ENCODE measurements around the gene CTDSP2. TPM values are rescaled to one million over a fixed set of nuclear protein-coding genes. Genes with fewer than 3 reads are reported as not detected.

CTDSP2 gene
- polyA plus RNA-seq, 1 of the 3 experiments (the other 2 are of a cell fraction) = 119 TPM

GRCh38 chr12:57896115-57896433 is 49.5 kb upstream of the CTDSP2 start:
- Histone ChIP-seq H3K9me3 (no peaks in the 10 kb centered on the region), H3K4me2 (peak overlapping the region; percentile 88), H3K4me1 (ENCODE audit: control insufficient read depth in 1 of 2, insufficient read depth in 2 of 2, low read depth in 1 of 2, low read length in 1 of 2) (peaks cover 75 to 78% of the 10 kb centered on the region in 2 experiments), H3K4me3 (ENCODE audit: low read depth in 2 of 2, low read length in 1 of 2) (peak overlapping the region; percentile 44 to 50; a peak in 3 of 4 replicates), H3K79me2 (ENCODE audit: insufficient read depth) (peaks cover 8% of the 10 kb centered on the region; the same call in 1 of the 2 replicates), H3F3A (replicated peaks; ENCODE audit: insufficient read depth) (peaks cover 39% of the 10 kb centered on the region), H4K20me1 (ENCODE audit: insufficient read depth) (no peaks in the 10 kb centered on the region), H3K9me2 (no peaks in the 10 kb centered on the region), H3K36me3 (replicated peaks in 1 of 2; ENCODE audit: control insufficient read depth in 1 of 2, insufficient read depth in 2 of 2, low read length in 1 of 2) (no peaks in the 10 kb centered on the region), H3K27ac (ENCODE audit: low read depth in 2 of 2, low read length in 1 of 2) (peak overlapping the region; percentile 97 to 99), H3K27me3 (ENCODE audit: insufficient read depth) (no peaks in the 10 kb centered on the region), H3K9ac (peak overlapping the region; percentile 71), H2AFZ (ENCODE audit: low read depth) (peak overlapping the region; percentile 78; the same call in 1 of the 2 replicates)
- WGBS (ENCODE audit: low lambda C conversion rate) = 67% methylated on average over 5 of the region's 6 CpGs
- TF ChIP-seq ELF1 (IDR thresholded peaks at IDR 0.05) = no peak
- no peak for TF ChIP-seq GATA2 (CRISPR knock-in tag; IDR thresholded peaks at IDR 0.05)
- TF ChIP-seq IRF3 (IDR thresholded peaks at IDR 0.05; ENCODE audit: low read depth, low read length) = no peak
- ChIA-PET POLR2A (interaction anchor here (1.2 to 5.4 kb wide), 2 partner anchors 50 to 63 kb away, joined by 3 to 52 read pairs; partner anchors contain the start of gene CTDSP2), CTCF (interaction anchor here (0.8 to 10.3 kb wide), 18 partner anchors 8 to 136 kb away, joined by 3 to 67 read pairs (median 4); partner anchors contain the start of genes CTDSP2 and TSFM)
- DNase-seq = no peak

GRCh38 chr12:57895389-57896114 is 49.0 kb upstream of the CTDSP2 start:
- H4K20me1 ChIP-seq (ENCODE audit: insufficient read depth) = no peaks in the 10 kb centered on the region
- H3K36me3 ChIP-seq (replicated peaks in 1 of 2; ENCODE audit: control insufficient read depth in 1 of 2, insufficient read depth in 2 of 2, low read length in 1 of 2) = no peaks in the 10 kb centered on the region
- H3K9ac ChIP-seq = no peak overlapping the region; the same call in 1 of the 2 replicates
- CTCF ChIA-PET = interaction anchor here (1.1 to 10.3 kb wide), 14 partner anchors 8 to 136 kb away, joined by 3 to 67 read pairs (median 6); partner anchors contain the start of genes CTDSP2 and TSFM
- POLR2A ChIA-PET = interaction anchor here (0.7 to 5.4 kb wide), 2 partner anchors 50 to 55 kb away, joined by 3 to 52 read pairs; partner anchors contain the start of gene CTDSP2
- H2AFZ ChIP-seq (ENCODE audit: low read depth) = no peak overlapping the region; the same call in 1 of the 2 replicates
- H3K4me3 ChIP-seq (ENCODE audit: low read depth in 2 of 2, low read length in 1 of 2) = no peak overlapping the region; a peak in 1 of 4 replicates
- H3K9me3 ChIP-seq = no peaks in the 10 kb centered on the region
- H3K9me2 ChIP-seq = no peaks in the 10 kb centered on the region
- 90% methylated on average over 3 of the region's 5 CpGs for WGBS (ENCODE audit: low lambda C conversion rate)
- H3F3A ChIP-seq (replicated peaks; ENCODE audit: insufficient read depth) = peaks cover 43% of the 10 kb centered on the region
- peak overlapping the region; percentile 88; the same call in 1 of the 2 replicates for H3K4me2 ChIP-seq
- DNase-seq = no peak
- peaks cover 8% of the 10 kb centered on the region; the same call in 1 of the 2 replicates for H3K79me2 ChIP-seq (ENCODE audit: insufficient read depth)
- H3K4me1 ChIP-seq (ENCODE audit: control insufficient read depth in 1 of 2, insufficient read depth in 2 of 2, low read depth in 1 of 2, low read length in 1 of 2) = peaks cover 75 to 84% of the 10 kb centered on the region in 2 experiments
- H3K27ac ChIP-seq (ENCODE audit: low read depth in 2 of 2, low read length in 1 of 2) = peak overlapping the region; percentile 97 to 99; a peak in 3 of 4 replicates
- no peaks in the 10 kb centered on the region for H3K27me3 ChIP-seq (ENCODE audit: insufficient read depth)
- no peak for TF ChIP-seq PBX3 (IDR thresholded peaks at IDR 0.05)
- no peak for TF ChIP-seq NRF1 (IDR thresholded peaks at IDR 0.05; ENCODE audit: low read depth, low read length)
- no peak for TF ChIP-seq MAX (IDR thresholded peaks at IDR 0.05; ENCODE audit: low read depth)
- no peak for TF ChIP-seq RCOR1 (IDR thresholded peaks at IDR 0.05; ENCODE audit: low read length)
- TF ChIP-seq USF2 (IDR thresholded peaks at IDR 0.05; ENCODE audit: borderline replicate concordance, low read depth, low read length) = no peak
- TF ChIP-seq POLR2AphosphoS5 (IDR thresholded peaks at IDR 0.05; ENCODE audit: low read depth, low read length) = no peak
- TF ChIP-seq TAF1 (IDR thresholded peaks at IDR 0.05; ENCODE audit: borderline replicate concordance, low read depth, low read length) = no peak
- TF ChIP-seq REST (IDR thresholded peaks at IDR 0.05; ENCODE audit: low read depth, low read length) = no peak
- TF ChIP-seq CHD2 (IDR thresholded peaks at IDR 0.05; ENCODE audit: low read length, partially characterized antibody) = no peak
- no peak for TF ChIP-seq YY1 (IDR thresholded peaks at IDR 0.05; ENCODE audit: low read depth)
- TF ChIP-seq FOXM1 (IDR thresholded peaks at IDR 0.05; ENCODE audit: low read depth) = no peak
- no peak for TF ChIP-seq SMC3 (IDR thresholded peaks at IDR 0.05; ENCODE audit: low read depth, low read length)
- TF ChIP-seq FOXJ3 (CRISPR knock-in tag; IDR thresholded peaks at IDR 0.05) = no peak
